ENCODE measurements around the gene MAP2K2. TPM values are rescaled to one million over a fixed set of nuclear protein-coding genes. Genes with fewer than 3 reads are reported as not detected.
"Not testable (repeated sequence)": the region's sequence is repeated elsewhere in the genome, so short reads cannot be mapped to it uniquely, and the experiment has no call there.

The MAP2K2 gene
- total RNA-seq, 1 donor from 2014 or later, result 114 TPM

DNA sequence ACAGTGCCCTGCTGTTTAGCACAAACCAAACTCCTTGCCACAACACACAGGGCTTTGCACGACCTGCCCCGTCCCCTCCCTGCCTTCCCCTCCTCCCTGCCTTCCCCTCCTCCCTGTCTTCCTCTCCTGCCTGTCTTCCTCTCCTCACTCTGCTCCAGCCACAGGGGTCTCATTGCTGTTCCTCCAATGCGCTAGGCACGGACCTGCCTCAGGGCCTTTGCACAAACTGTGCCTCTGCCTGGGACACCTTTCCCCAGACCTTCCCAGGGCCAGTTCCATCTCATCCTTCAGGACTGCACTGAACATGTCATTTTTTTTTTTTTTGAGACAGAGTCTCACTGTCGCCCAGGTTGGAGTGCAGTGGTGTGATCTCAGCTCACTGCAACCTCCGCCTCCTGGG lies 27.7 kb upstream of the MAP2K2 start:
- Histone ChIP-seq H3K27ac (ENCODE audit: low read depth, low read length) (no peak overlapping the region), H3K9me3 (ENCODE audit: control insufficient read depth in 3 of 3, low read length in 3 of 3) (no peaks in the 10 kb centered on the region), H3K9ac (ENCODE audit: low read depth in 1 of 3, low read length in 3 of 3) (no peak overlapping the region), H3K27me3 (ENCODE audit: control insufficient read depth in 3 of 3, insufficient read depth in 3 of 3, low read length in 3 of 3) (peaks cover 10 to 29% (median 23%) of the 10 kb centered on the region in 3 donors), H3K36me3 (ENCODE audit: control insufficient read depth in 3 of 3, insufficient read depth in 3 of 3, low read length in 3 of 3) (no peaks in the 10 kb centered on the region), H3K4me3 (ENCODE audit: low read length in 3 of 3) (no peak overlapping the region), H3K4me1 (ENCODE audit: control insufficient read depth in 3 of 3, insufficient read depth in 3 of 3, low read length in 3 of 3) (no peaks in the 10 kb centered on the region)

DNA sequence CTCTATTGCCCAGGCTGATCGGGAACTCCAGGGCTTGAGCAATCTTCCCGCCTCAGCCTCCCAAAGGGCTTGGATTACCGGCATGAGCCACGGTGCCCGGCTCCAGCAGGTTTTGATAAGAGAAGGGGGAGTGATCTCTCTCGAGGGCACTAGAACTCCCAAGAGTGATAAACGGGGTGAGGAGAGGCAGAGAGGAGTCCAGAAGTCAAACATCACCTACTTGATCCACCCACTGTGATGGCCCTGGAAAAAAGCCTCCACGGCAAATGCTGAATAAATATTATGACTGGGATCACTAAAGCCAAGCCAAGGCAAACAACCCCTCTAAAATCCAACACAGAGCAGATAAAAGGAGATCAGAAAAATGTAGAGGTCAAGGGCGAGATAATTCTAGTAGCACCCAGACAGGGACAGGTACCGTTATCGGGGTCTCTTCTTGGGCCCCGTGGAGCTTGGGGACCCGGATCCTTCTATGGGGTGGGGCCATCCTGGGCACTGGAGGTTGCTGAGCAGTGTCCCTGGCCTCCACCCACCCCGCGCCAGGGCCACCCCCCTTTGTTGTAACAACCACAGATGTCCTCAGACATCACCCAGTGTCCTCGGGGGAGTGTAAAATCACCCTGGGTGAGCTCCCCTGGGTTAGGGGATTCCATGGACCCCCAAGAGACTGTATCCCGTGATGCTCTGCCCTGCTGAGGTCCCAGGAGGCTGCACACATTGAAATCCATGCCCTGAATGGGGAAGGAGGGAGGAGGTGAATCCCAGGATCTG lies 25.8 kb upstream of the MAP2K2 start:
- H3K9me3 ChIP-seq (ENCODE audit: control insufficient read depth in 3 of 3, low read length in 3 of 3), result no peaks in the 10 kb centered on the region
- H3K4me3 ChIP-seq (ENCODE audit: low read length in 3 of 3), result no peak overlapping the region
- H3K27me3 ChIP-seq (ENCODE audit: control insufficient read depth in 3 of 3, insufficient read depth in 3 of 3, low read length in 3 of 3), result peaks cover 12 to 33% (median 29%) of the 10 kb centered on the region in 3 donors
- no peak overlapping the region for H3K9ac ChIP-seq (ENCODE audit: low read depth in 1 of 3, low read length in 3 of 3)
- H3K4me1 ChIP-seq (ENCODE audit: control insufficient read depth in 3 of 3, insufficient read depth in 3 of 3, low read length in 3 of 3), result no peaks in the 10 kb centered on the region
- no peak overlapping the region for H3K27ac ChIP-seq (ENCODE audit: low read depth, low read length)
- H3K36me3 ChIP-seq (ENCODE audit: control insufficient read depth in 3 of 3, insufficient read depth in 3 of 3, low read length in 3 of 3), result no peaks in the 10 kb centered on the region

DNA sequence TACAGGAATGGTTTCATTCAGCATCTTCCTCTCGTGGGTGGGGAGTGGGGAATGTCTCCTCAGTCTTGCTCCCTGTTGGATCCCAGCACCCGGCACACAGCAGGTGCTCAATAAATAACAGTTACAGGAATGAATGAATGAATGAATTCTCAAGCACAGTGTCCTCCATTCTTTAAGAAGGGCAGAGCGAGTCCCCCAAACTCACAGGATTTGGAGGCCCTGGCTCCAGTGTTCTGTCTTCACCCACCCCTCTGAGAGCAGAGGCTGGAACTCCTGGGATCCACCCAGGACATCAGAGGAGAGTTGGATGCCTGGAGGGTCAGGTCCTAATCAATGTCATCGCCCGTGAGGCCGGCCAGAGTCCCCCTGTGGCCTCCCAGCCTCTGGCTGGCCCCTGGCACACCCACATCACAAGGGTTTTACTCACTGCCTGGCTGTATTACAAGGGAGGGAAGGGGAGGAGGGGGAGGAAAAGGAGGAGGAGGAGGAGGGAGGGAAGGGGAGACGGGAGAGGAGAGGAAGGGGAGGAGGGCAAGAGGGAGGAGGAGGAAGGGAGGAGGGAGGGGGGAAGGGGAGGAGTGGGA lies 20.8 kb upstream of the MAP2K2 start:
- Histone ChIP-seq H3K9ac (ENCODE audit: low read depth in 1 of 3, low read length in 3 of 3) (no peak overlapping the region), H3K4me3 (ENCODE audit: low read length in 3 of 3) (no peak overlapping the region), H3K4me1 (ENCODE audit: control insufficient read depth in 3 of 3, insufficient read depth in 3 of 3, low read length in 3 of 3) (no peaks in the 10 kb centered on the region), H3K36me3 (ENCODE audit: control insufficient read depth in 3 of 3, insufficient read depth in 3 of 3, low read length in 3 of 3) (no peaks in the 10 kb centered on the region), H3K27me3 (ENCODE audit: control insufficient read depth in 3 of 3, insufficient read depth in 3 of 3, low read length in 3 of 3) (peaks cover 5 to 18% (median 7%) of the 10 kb centered on the region in 3 donors), H3K27ac (ENCODE audit: low read depth, low read length) (no peak overlapping the region), H3K9me3 (ENCODE audit: control insufficient read depth in 3 of 3, low read length in 3 of 3) (no peaks in the 10 kb centered on the region)

- H3K27ac ChIP-seq (ENCODE audit: low read depth, low read length); H3K9ac ChIP-seq (ENCODE audit: low read depth in 1 of 3, low read length in 3 of 3); H3K36me3 ChIP-seq (ENCODE audit: control insufficient read depth in 3 of 3, insufficient read depth in 3 of 3, low read length in 3 of 3); H3K4me3 ChIP-seq (ENCODE audit: low read length in 3 of 3); H3K9me3 ChIP-seq (ENCODE audit: control insufficient read depth in 3 of 3, low read length in 3 of 3); H3K4me1 ChIP-seq (ENCODE audit: control insufficient read depth in 3 of 3, insufficient read depth in 3 of 3, low read length in 3 of 3): not testable (repeated sequence)
- peaks cover 5 to 12% (median 6%) of the 10 kb centered on the region in 3 donors for H3K27me3 ChIP-seq (ENCODE audit: control insufficient read depth in 3 of 3, insufficient read depth in 3 of 3, low read length in 3 of 3)
These were observed 19.0 kb upstream of the MAP2K2 start for GRCh38 chr19:4142916-4143315.

DNA sequence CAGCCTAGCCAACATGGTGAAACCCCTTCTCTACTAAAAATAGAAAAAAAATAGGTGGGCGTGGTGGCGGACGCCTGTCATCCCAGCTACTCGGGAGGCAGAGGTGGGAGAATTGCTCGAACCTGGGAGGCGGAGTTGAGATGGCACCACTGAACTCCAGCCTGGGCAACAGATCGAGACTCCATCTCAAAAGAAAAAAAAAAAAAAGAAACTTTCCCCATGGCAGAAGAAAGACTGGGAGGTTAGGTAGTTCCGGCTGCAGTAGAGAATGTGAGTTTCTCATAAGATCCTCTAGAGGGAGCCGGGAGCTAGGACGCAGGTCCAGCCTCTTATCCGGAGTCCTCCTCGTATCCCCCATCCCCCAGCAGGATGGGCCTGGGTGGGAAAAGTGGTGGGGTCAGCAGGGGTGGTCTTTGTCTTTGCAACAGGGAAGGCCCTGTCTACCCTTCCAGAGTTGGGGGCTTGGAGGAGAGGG lies 16.4 kb upstream of the MAP2K2 start:
- H3K9ac ChIP-seq (ENCODE audit: low read depth in 1 of 3, low read length in 3 of 3), result no peak overlapping the region
- H3K27ac ChIP-seq (ENCODE audit: low read depth, low read length), result no peak overlapping the region
- H3K27me3 ChIP-seq (ENCODE audit: control insufficient read depth in 3 of 3, insufficient read depth in 3 of 3, low read length in 3 of 3), result peaks cover 0 to 3% (median 0%) of the 10 kb centered on the region in 3 donors
- H3K9me3 ChIP-seq (ENCODE audit: control insufficient read depth in 3 of 3, low read length in 3 of 3), result no peaks in the 10 kb centered on the region
- no peaks in the 10 kb centered on the region for H3K4me1 ChIP-seq (ENCODE audit: control insufficient read depth in 3 of 3, insufficient read depth in 3 of 3, low read length in 3 of 3)
- no peak overlapping the region for H3K4me3 ChIP-seq (ENCODE audit: low read length in 3 of 3)
- no peaks in the 10 kb centered on the region for H3K36me3 ChIP-seq (ENCODE audit: control insufficient read depth in 3 of 3, insufficient read depth in 3 of 3, low read length in 3 of 3)

DNA sequence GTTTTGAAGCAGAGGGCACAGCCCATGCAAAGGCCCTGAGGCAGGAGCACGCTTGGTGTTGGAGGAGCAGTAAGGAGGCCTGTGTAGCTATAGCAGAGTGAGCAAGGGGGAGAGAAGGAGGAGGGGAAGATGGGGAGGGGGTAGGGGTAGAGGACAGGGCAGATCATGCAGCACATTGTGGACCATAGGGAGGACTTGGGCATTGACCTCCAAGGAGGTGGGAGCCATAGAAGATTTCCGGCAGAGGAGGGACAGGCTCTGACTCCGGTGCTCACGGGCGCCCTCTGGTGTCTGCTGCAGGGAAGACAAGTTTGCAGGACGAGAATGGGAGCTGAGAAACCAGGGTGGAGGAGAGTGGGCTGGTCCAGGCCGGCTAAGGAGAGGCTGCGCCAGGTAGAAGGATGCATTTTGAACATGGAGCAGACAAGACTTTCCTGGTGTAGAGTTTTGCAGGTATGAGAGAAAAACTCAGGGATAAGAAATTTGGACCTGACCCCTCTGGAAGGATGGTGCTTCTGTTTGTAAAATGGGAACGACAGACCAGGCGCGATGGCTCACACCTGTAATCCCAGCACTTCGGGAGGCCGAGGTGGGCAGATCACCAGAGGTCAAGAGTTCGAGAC lies 15.8 kb upstream of the MAP2K2 start:
- Histone ChIP-seq H3K9ac (ENCODE audit: low read depth in 1 of 3, low read length in 3 of 3) (no peak overlapping the region), H3K4me3 (ENCODE audit: low read length in 3 of 3) (no peak overlapping the region), H3K36me3 (ENCODE audit: control insufficient read depth in 3 of 3, insufficient read depth in 3 of 3, low read length in 3 of 3) (no peaks in the 10 kb centered on the region), H3K27ac (ENCODE audit: low read depth, low read length) (no peak overlapping the region), H3K27me3 (ENCODE audit: control insufficient read depth in 3 of 3, insufficient read depth in 3 of 3, low read length in 3 of 3) (peaks cover 0 to 3% (median 0%) of the 10 kb centered on the region in 3 donors), H3K9me3 (ENCODE audit: control insufficient read depth in 3 of 3, low read length in 3 of 3) (no peaks in the 10 kb centered on the region), H3K4me1 (ENCODE audit: control insufficient read depth in 3 of 3, insufficient read depth in 3 of 3, low read length in 3 of 3) (no peaks in the 10 kb centered on the region)

DNA sequence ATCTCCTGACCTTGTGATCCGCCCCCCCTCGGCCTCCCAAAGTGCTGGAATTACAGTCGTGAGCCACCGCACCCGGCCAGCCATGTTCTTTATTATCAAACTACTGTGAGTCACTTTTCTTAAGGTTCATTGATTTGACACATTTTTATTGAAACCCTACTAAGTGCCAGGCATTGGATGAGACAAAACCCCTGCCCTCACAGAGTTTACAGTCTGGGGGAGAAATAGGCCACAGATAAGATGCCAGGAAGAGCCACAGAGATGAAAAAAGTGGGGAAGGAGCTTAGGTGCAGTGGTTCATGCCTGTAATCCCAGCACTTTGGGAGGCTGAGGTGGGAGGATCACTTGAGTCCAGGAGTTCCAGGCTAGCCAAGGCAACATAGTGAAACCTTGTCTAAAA lies 14.5 kb upstream of the MAP2K2 start:
- H3K9ac ChIP-seq (ENCODE audit: low read depth in 1 of 3, low read length in 3 of 3), result no peak overlapping the region
- H3K4me3 ChIP-seq (ENCODE audit: low read length in 3 of 3), result no peak overlapping the region
- peaks cover 0 to 4% (median 0%) of the 10 kb centered on the region in 3 donors for H3K4me1 ChIP-seq (ENCODE audit: control insufficient read depth in 3 of 3, insufficient read depth in 3 of 3, low read length in 3 of 3)
- H3K27me3 ChIP-seq (ENCODE audit: control insufficient read depth in 3 of 3, insufficient read depth in 3 of 3, low read length in 3 of 3), result no peaks in the 10 kb centered on the region
- H3K9me3 ChIP-seq (ENCODE audit: control insufficient read depth in 3 of 3, low read length in 3 of 3), result no peaks in the 10 kb centered on the region
- H3K36me3 ChIP-seq (ENCODE audit: control insufficient read depth in 3 of 3, insufficient read depth in 3 of 3, low read length in 3 of 3), result no peaks in the 10 kb centered on the region
- H3K27ac ChIP-seq (ENCODE audit: low read depth, low read length), result no peak overlapping the region

DNA sequence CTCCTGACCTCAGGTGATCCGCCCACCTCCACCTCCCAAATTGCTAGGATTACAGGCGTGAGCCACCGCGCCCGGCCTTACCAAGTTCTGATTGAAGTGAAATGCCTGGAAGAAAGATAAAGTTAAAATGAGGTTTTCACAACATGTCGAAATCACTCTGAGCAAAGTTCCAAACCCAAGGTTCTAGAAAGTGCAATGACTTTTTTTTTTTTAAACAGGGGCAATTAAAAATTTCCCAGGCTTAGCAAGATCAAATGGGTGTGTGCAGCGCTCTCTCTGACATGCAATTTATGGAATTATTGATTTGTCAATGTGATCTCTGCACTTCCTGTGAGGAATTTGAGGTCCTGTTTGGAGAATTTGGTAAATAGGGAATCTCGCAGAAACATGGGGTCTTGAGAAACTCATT lies 12.8 kb upstream of the MAP2K2 start:
- H3K4me1 ChIP-seq (ENCODE audit: control insufficient read depth in 3 of 3, insufficient read depth in 3 of 3, low read length in 3 of 3), result peaks cover 0 to 4% (median 0%) of the 10 kb centered on the region in 3 donors
- H3K36me3 ChIP-seq (ENCODE audit: control insufficient read depth in 3 of 3, insufficient read depth in 3 of 3, low read length in 3 of 3), result no peaks in the 10 kb centered on the region
- no peaks in the 10 kb centered on the region for H3K9me3 ChIP-seq (ENCODE audit: control insufficient read depth in 3 of 3, low read length in 3 of 3)
- no peak overlapping the region for H3K4me3 ChIP-seq (ENCODE audit: low read length in 3 of 3)
- no peak overlapping the region for H3K27ac ChIP-seq (ENCODE audit: low read depth, low read length)
- no peaks in the 10 kb centered on the region for H3K27me3 ChIP-seq (ENCODE audit: control insufficient read depth in 3 of 3, insufficient read depth in 3 of 3, low read length in 3 of 3)
- no peak overlapping the region for H3K9ac ChIP-seq (ENCODE audit: low read depth in 1 of 3, low read length in 3 of 3)

DNA sequence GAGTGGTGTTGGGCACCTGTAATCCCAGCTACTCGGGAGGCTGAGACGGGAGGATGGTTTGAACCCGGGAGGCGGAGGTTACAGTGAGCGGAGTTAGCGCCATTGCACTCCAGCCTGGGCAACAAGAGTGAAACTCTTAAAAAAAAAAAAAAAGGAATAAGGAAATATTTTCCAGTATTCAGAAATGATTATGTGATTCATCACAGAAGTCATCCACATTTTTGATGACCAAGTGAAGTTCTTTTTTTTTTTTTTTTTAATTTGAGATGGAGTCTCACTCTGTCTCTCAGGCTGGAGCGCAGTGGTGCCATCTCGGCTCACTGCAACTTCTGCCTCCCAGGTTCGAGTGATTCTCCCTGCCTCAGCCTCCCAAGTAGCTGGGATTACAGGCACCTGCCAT lies 11.5 kb upstream of the MAP2K2 start:
- not testable (repeated sequence) for H3K4me3 ChIP-seq (ENCODE audit: low read length in 3 of 3); H3K9ac ChIP-seq (ENCODE audit: low read depth in 1 of 3, low read length in 3 of 3); H3K27me3 ChIP-seq (ENCODE audit: control insufficient read depth in 3 of 3, insufficient read depth in 3 of 3, low read length in 3 of 3); H3K9me3 ChIP-seq (ENCODE audit: control insufficient read depth in 3 of 3, low read length in 3 of 3); H3K36me3 ChIP-seq (ENCODE audit: control insufficient read depth in 3 of 3, insufficient read depth in 3 of 3, low read length in 3 of 3); H3K27ac ChIP-seq (ENCODE audit: low read depth, low read length)
- peaks cover 6 to 12% (median 10%) of the 10 kb centered on the region in 3 donors for H3K4me1 ChIP-seq (ENCODE audit: control insufficient read depth in 3 of 3, insufficient read depth in 3 of 3, low read length in 3 of 3)

DNA sequence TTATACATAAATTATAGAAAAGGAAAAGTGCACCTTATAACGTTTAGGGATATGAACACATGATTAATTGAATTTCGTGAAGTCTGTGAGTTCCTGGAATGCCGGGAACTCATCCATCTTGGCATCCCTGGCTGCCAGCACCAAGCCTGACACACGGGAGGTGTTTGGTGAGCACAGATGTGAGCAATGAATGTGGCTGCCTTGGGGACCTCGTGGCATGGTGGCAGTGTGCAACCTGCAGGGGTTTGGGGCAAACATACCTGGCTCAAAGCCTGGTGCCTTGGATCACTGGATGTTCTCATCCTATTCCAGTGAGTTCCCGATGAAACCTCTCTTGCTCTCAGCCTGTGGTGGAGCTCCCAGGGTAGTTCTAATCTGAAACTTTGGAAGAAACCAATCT lies 10.4 kb upstream of the MAP2K2 start:
- H3K9me3 ChIP-seq (ENCODE audit: control insufficient read depth in 3 of 3, low read length in 3 of 3), result no peaks in the 10 kb centered on the region
- H3K27ac ChIP-seq (ENCODE audit: low read depth, low read length), result no peak overlapping the region
- no peaks in the 10 kb centered on the region for H3K27me3 ChIP-seq (ENCODE audit: control insufficient read depth in 3 of 3, insufficient read depth in 3 of 3, low read length in 3 of 3)
- H3K4me3 ChIP-seq (ENCODE audit: low read length in 3 of 3), result no peak overlapping the region
- H3K4me1 ChIP-seq (ENCODE audit: control insufficient read depth in 3 of 3, insufficient read depth in 3 of 3, low read length in 3 of 3), result peaks cover 6 to 12% (median 11%) of the 10 kb centered on the region in 3 donors
- no peaks in the 10 kb centered on the region for H3K36me3 ChIP-seq (ENCODE audit: control insufficient read depth in 3 of 3, insufficient read depth in 3 of 3, low read length in 3 of 3)
- no peak overlapping the region for H3K9ac ChIP-seq (ENCODE audit: low read depth in 1 of 3, low read length in 3 of 3)

All from skeletal muscle tissue (tissue), 4 donors.